GM12891 (cell line): ENCODE results near the gene RNF144A.

Experiments used
- PAX5 ChIP-seq: IDR thresholded peaks from 2 replicates; pipeline ENCODE4 v1.6.1; 2011; ENCODE audit warnings: low read length, moderate library complexity, mild to moderate bottlenecking; ENCODE audit not compliant: insufficient read depth, severe bottlenecking
- POLR2A ChIP-seq: IDR thresholded peaks from 2 replicates; pipeline ENCODE4 v1.6.1; 2011; ENCODE audit warnings: low read depth, low read length, control low read depth
- POLR2AphosphoS5 ChIP-seq: IDR thresholded peaks from 2 replicates; pipeline ENCODE4 v1.6.1; 2011; ENCODE audit warnings: low read depth, low read length, control low read depth
- POU2F2 ChIP-seq: IDR thresholded peaks from 2 replicates; pipeline ENCODE4 v1.6.1; 2011; ENCODE audit warnings: low read depth, mild to moderate bottlenecking, control low read depth, low read length, moderate library complexity
- SPI1 ChIP-seq: IDR thresholded peaks from 2 replicates; pipeline ENCODE4 v1.6.1; 2011; ENCODE audit warnings: low read depth, low read length, control low read depth
- TAF1 ChIP-seq: IDR thresholded peaks from 2 replicates; pipeline ENCODE4 v1.6.1; 2011; ENCODE audit warnings: low read depth, low read length, control low read depth

DNA sequence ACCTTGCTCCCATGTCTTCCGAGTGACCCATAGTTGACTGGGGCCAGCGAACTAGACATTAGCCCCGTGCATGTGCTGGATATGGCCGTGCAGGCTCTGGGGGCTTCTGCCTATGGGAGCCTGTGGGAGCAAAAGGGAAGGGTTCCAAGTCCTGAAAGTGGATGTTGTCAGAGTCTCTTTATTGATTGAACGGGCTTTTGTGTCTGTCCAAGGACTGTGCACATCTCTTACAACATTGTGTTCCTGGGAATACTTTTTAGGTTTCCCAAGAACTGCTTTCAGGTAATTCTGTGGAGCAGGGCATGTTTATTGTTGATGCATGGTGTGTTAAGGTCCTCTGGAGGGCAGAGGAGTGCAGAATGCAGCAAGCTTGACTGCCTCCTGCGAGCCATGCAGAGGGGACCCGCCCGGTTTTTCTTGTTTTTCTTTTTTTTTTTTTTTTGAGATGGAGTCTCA, 5.0 kb downstream of the RNF144A start:
- TF ChIP-seq TAF1 (no peak), POLR2A (no peak), POLR2AphosphoS5 (no peak), PAX5 (peak; percentile 38), SPI1 (no peak), POU2F2 (no peak)
